ENCODE measurements around the gene HLA-DMB. TPM values are rescaled to one million over a fixed set of nuclear protein-coding genes. Genes with fewer than 3 reads are reported as not detected.

Gene HLA-DMB
- total RNA-seq, 2 donors from 2014 or later: 8.0 to 19.2 TPM

- no peak for DNase-seq (ENCODE audit: low spot score)
These were observed 54.0 kb downstream of the HLA-DMB start for GRCh38 chr6:32886681-32887383.

GRCh38 chr6:32885698-32886286 lies 55.0 kb downstream of the HLA-DMB start:
- intact Hi-C loops (cut with DNase I): loop anchor here (5.0 to 10.0 kb wide), 3 partner anchors 49 to 102 kb away; no protein-coding TSS in a partner anchor
- no peak for DNase-seq (ENCODE audit: low spot score)

More at GRCh38 chr6:32886681-32887383, 54.0 kb downstream of the HLA-DMB start:
- intact Hi-C loops (cut with DNase I): loop anchor here (5.0 to 10.0 kb wide), 3 partner anchors 48 to 100 kb away; no protein-coding TSS in a partner anchor

Other genes with a start within 250 kb of the HLA-DMB start
- 1 to 10 TPM in 1 of 2 donors, under 1 TPM in 1; 0.52 to 1.1 TPM for gene HLA-DQA2, start 199.6 kb downstream of the HLA-DMB start, total RNA-seq
- 1 to 10 TPM; 2.0 to 4.3 TPM for gene HLA-DQB2, start 177.5 kb downstream of the HLA-DMB start, total RNA-seq
- under 1 TPM; 0.19 to 0.69 TPM for gene HLA-DOB, start 124.0 kb downstream of the HLA-DMB start, total RNA-seq
- 10 to 100 TPM; 23.3 to 27.4 TPM for gene TAP2, start 102.3 kb downstream of the HLA-DMB start, total RNA-seq
- 10 to 100 TPM; 37.7 to 42.8 TPM for gene PSMB8, start 97.0 kb downstream of the HLA-DMB start, total RNA-seq
- 10 to 100 TPM; 30.2 to 47.3 TPM for gene TAP1, start 87.3 kb downstream of the HLA-DMB start, total RNA-seq
- gene PSMB9, start 86.8 kb downstream of the HLA-DMB start, total RNA-seq: 10 to 100 TPM; 23.9 to 25.6 TPM
- gene HLA-DMA, start 12.1 kb upstream of the HLA-DMB start, total RNA-seq: 10 to 100 TPM; 16.1 to 35.0 TPM
- 100 to 1,000 TPM; 125 to 129 TPM for gene BRD2, start 27.6 kb upstream of the HLA-DMB start, total RNA-seq
- gene HLA-DOA, start 68.6 kb upstream of the HLA-DMB start, total RNA-seq: 1 to 10 TPM; 3.1 to 3.5 TPM
- gene HLA-DPA1, start 132.6 kb upstream of the HLA-DMB start, total RNA-seq: 10 to 100 TPM; 44.4 to 84.9 TPM
- gene HLA-DPB1, start 135.0 kb upstream of the HLA-DMB start, total RNA-seq: 10 to 100 TPM; 37.4 to 63.9 TPM